ENCODE measurements around the gene MT1A.

GRCh38 chr16:56689171-56689570, 50.7 kb downstream of the MT1A start:
- no peak for TF ChIP-seq CTCF (IDR thresholded peaks at IDR 0.05; ENCODE audit: borderline replicate concordance, extremely low read depth, low read length, poor library complexity, severe bottlenecking)
- no peak for TF ChIP-seq EZH2 (IDR thresholded peaks at IDR 0.05; ENCODE audit: borderline replicate concordance, low read depth, low read length, severe bottlenecking)
